Vagina (tissue), 2 donors: ENCODE data around the gene PAPPA. TPM values are rescaled to one million over a fixed set of nuclear protein-coding genes. Genes with fewer than 3 reads are reported as not detected.

Source experiments
- DNase-seq, 2 donors: peaks; one replicate each; pipeline ENCODE4 v3.0.0-alpha.2; 2017; ENCODE audit errors: extremely low spot score in 2 of 2
- H3K27ac ChIP-seq: fragments of 200-600 bp; sonication (generic); one replicate; pipeline ENCODE4 v1.5.1; 2019
- H3K27me3 ChIP-seq: fragments of 200-600 bp; sonication (generic); one replicate; pipeline ENCODE4 v1.5.1; 2019
- H3K36me3 ChIP-seq, 2 donors: fragments of 200-600 bp; sonication (generic); one replicate each; pipeline ENCODE4 v1.5.1; 2017 to 2019
- H3K4me1 ChIP-seq: fragments of 200-600 bp; sonication (generic); one replicate; pipeline ENCODE4 v1.5.1; 2019
- H3K4me3 ChIP-seq, 2 donors: fragments of 200-600 bp; sonication (generic); 1 replicate in 1 of 2; 2 replicates in 1 of 2; pipeline ENCODE4 v1.5.1; 2016 to 2019
- H3K9me3 ChIP-seq: fragments of 200-600 bp; sonication (generic); one replicate; pipeline ENCODE4 v1.5.1; 2019
- CTCF ChIP-seq, 3 experiments: fragments of 450-650 bp in 2 of 3; fragments of 200-600 bp in 1 of 3; sonication (generic) in 1 of 3; IDR thresholded peaks; one replicate each; pipeline ENCODE4 v1.5.1; 2017 to 2019; ENCODE audit warnings: antibody characterized with exemption in 3 of 3, mild to moderate bottlenecking in 2 of 3, moderate library complexity in 2 of 3
- POLR2A ChIP-seq, 2 donors: fragments of 450-650 bp; IDR thresholded peaks; one replicate each; pipeline ENCODE4 v1.6.1; 2017; ENCODE audit warnings: antibody characterized with exemption in 2 of 2, mild to moderate bottlenecking in 2 of 2, moderate library complexity in 2 of 2
- POLR2AphosphoS5 ChIP-seq, 2 donors: sonication (generic); formaldehyde crosslinking; IDR thresholded peaks; one replicate each; pipeline ENCODE4 v1.9.0; 2017; ENCODE audit warnings: antibody characterized with exemption in 2 of 2, mild to moderate bottlenecking in 2 of 2, low read depth in 1 of 2; ENCODE audit not compliant: insufficient read depth in 1 of 2
- intact Hi-C: fragments of 100-400 bp; cut with DNase I; formaldehyde crosslinking; loops from one replicate; pipeline ENCODE4 v1.15.1; 2023
- total RNA-seq: library from RNA; depleted of rRNA; stranded (reverse); fragments of >200 nt; gene quantifications from one replicate; pipeline ENCODE4 v1.2.3, GENCODE V29; 2016

PAPPA gene
- total RNA-seq, 1 donor from 2014 or later: 4.4 TPM

GRCh38 chr9:116342061-116342460, 188.5 kb downstream of the PAPPA start:
- no peak for TF ChIP-seq CTCF (IDR thresholded peaks at IDR 0.05)
- no peak for TF ChIP-seq POLR2AphosphoS5 (IDR thresholded peaks at IDR 0.05; ENCODE audit: insufficient read depth in 1 of 2, low read depth in 1 of 2)
- no peak for TF ChIP-seq POLR2A (IDR thresholded peaks at IDR 0.05)

GRCh38 chr9:116342941-116343340, 189.3 kb downstream of the PAPPA start:
- Histone ChIP-seq H3K36me3 (peaks cover 0 to 10% of the 10 kb centered on the region in 2 donors), H3K4me3 (no peak overlapping the region), H3K4me1 (no peaks in the 10 kb centered on the region), H3K9me3 (no peaks in the 10 kb centered on the region), H3K27me3 (no peaks in the 10 kb centered on the region), H3K27ac (no peak overlapping the region)
- TF ChIP-seq POLR2AphosphoS5 (IDR thresholded peaks at IDR 0.05; ENCODE audit: insufficient read depth in 1 of 2, low read depth in 1 of 2) (no peak), POLR2A (IDR thresholded peaks at IDR 0.05) (no peak), CTCF (IDR thresholded peaks at IDR 0.05) (no peak)
- no peak for DNase-seq
- intact Hi-C loops: no loop called here

More at GRCh38 chr9:116342061-116342460, 188.5 kb downstream of the PAPPA start:
- Histone ChIP-seq H3K27me3 (no peaks in the 10 kb centered on the region), H3K9me3 (no peaks in the 10 kb centered on the region), H3K36me3 (peaks cover 0 to 2% of the 10 kb centered on the region in 2 donors), H3K4me1 (no peaks in the 10 kb centered on the region), H3K27ac (no peak overlapping the region), H3K4me3 (no peak overlapping the region)
- intact Hi-C loops: no loop called here
- DNase-seq: no peak

GRCh38 chr9:116344416-116344815, 190.8 kb downstream of the PAPPA start:
- no peak overlapping the region for H3K27ac ChIP-seq
- peaks cover 0 to 10% of the 10 kb centered on the region in 2 donors for H3K36me3 ChIP-seq
- intact Hi-C loops: no loop called here
- no peaks in the 10 kb centered on the region for H3K4me1 ChIP-seq
- H3K9me3 ChIP-seq: no peaks in the 10 kb centered on the region
- DNase-seq: no peak
- no peaks in the 10 kb centered on the region for H3K27me3 ChIP-seq
- no peak overlapping the region for H3K4me3 ChIP-seq
- no peak for TF ChIP-seq CTCF (IDR thresholded peaks at IDR 0.05)
- TF ChIP-seq POLR2A (IDR thresholded peaks at IDR 0.05): no peak
- no peak for TF ChIP-seq POLR2AphosphoS5 (IDR thresholded peaks at IDR 0.05; ENCODE audit: insufficient read depth in 1 of 2, low read depth in 1 of 2)

GRCh38 chr9:116345393-116345792, 191.8 kb downstream of the PAPPA start:
- Histone ChIP-seq H3K4me1 (no peaks in the 10 kb centered on the region), H3K9me3 (no peaks in the 10 kb centered on the region), H3K27me3 (no peaks in the 10 kb centered on the region), H3K4me3 (no peak overlapping the region), H3K27ac (no peak overlapping the region), H3K36me3 (peaks cover 0 to 10% of the 10 kb centered on the region in 2 donors)
- no peak for DNase-seq
- intact Hi-C loops: no loop called here
- TF ChIP-seq POLR2AphosphoS5 (IDR thresholded peaks at IDR 0.05; ENCODE audit: insufficient read depth in 1 of 2, low read depth in 1 of 2) (no peak), POLR2A (IDR thresholded peaks at IDR 0.05) (no peak), CTCF (IDR thresholded peaks at IDR 0.05) (no peak)

- TF ChIP-seq CTCF (IDR thresholded peaks at IDR 0.05): no peak
- TF ChIP-seq POLR2AphosphoS5 (IDR thresholded peaks at IDR 0.05; ENCODE audit: insufficient read depth in 1 of 2, low read depth in 1 of 2): no peak
- no peak for TF ChIP-seq POLR2A (IDR thresholded peaks at IDR 0.05)
- H3K27ac ChIP-seq: no peak overlapping the region
- peaks cover 0 to 10% of the 10 kb centered on the region in 2 donors for H3K36me3 ChIP-seq
- no peaks in the 10 kb centered on the region for H3K27me3 ChIP-seq
- DNase-seq: no peak
- no peaks in the 10 kb centered on the region for H3K4me1 ChIP-seq
- intact Hi-C loops: no loop called here
- no peaks in the 10 kb centered on the region for H3K9me3 ChIP-seq
- no peak overlapping the region for H3K4me3 ChIP-seq
Observed at GRCh38 chr9:116345817-116346216, 192.2 kb downstream of the PAPPA start.
